ENCODE data around the gene STAT2. TPM values are rescaled to one million over a fixed set of nuclear protein-coding genes. Genes with fewer than 3 reads are reported as not detected.

The STAT2 gene
- total RNA-seq, 1 donor from 2014 or later, result 257 TPM

DNA sequence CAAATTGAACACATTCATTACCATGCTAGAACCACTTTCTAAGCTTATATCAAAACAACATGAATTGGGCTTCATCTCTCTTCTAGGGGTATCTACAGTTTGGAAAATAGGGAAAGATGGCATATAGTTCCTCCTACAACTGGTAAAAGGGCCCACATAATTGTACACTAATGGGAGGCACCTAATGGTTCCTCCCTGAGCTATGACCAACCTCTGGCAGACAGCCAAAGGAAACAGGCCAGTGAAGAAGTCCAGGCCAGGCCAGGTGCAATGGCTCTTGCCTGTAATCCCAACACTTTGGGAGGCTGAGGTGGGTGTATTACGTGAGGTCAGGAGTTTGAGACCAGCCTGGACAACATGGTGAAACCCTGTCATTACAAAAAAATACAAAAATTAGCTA is 26.0 kb upstream of the STAT2 start:
- FAIRE-seq (no peak), DNase-seq (ENCODE audit: low read depth) (no peak)
- H3K9ac ChIP-seq (ENCODE audit: low read length), result no peak overlapping the region
- no peak overlapping the region for H3K27ac ChIP-seq (ENCODE audit: low read depth, low read length)
- no peak overlapping the region for H3K4me2 ChIP-seq (ENCODE audit: low read length)
- H3K9me3 ChIP-seq (ENCODE audit: insufficient read depth, low read depth, low read length), result no peaks in the 10 kb centered on the region
- H3K4me1 ChIP-seq (ENCODE audit: insufficient read depth, low read length), result no peaks in the 10 kb centered on the region
- H4K20me1 ChIP-seq (ENCODE audit: insufficient read depth, low read length), result no peaks in the 10 kb centered on the region
- H3K79me2 ChIP-seq (ENCODE audit: insufficient read depth, low read length), result no peaks in the 10 kb centered on the region
- H3K36me3 Mint-ChIP-seq (ENCODE audit: low read depth, unreplicated experiment), result no peaks in the 10 kb centered on the region
- no peak overlapping the region for H3K27ac Mint-ChIP-seq (ENCODE audit: unreplicated experiment)
- TF ChIP-seq EZH2 (IDR thresholded peaks at IDR 0.05; ENCODE audit: insufficient read depth, low read length) (no peak), CTCF (IDR thresholded peaks at IDR 0.05; ENCODE audit: insufficient read depth, low read depth, low read length) (no peak)
- H3K27me3 Mint-ChIP-seq (ENCODE audit: low read depth, unreplicated experiment), result peaks cover 21% of the 10 kb centered on the region
- peaks cover 1% of the 10 kb centered on the region for H3K4me1 Mint-ChIP-seq (ENCODE audit: low read depth, unreplicated experiment)
- no peaks in the 10 kb centered on the region for H3K36me3 ChIP-seq (ENCODE audit: insufficient read depth, low read length)
- peaks cover 2% of the 10 kb centered on the region for H3K27me3 ChIP-seq (ENCODE audit: insufficient read depth, low read length)
- H3K4me3 ChIP-seq (ENCODE audit: insufficient read depth, low read depth, low read length), result no peak overlapping the region
- no peak overlapping the region for H2AFZ ChIP-seq (ENCODE audit: low read depth, low read length)
- no peak overlapping the region for H3K4me3 Mint-ChIP-seq (ENCODE audit: unreplicated experiment)
- H3K9me3 Mint-ChIP-seq (ENCODE audit: unreplicated experiment), result no peaks in the 10 kb centered on the region

DNA sequence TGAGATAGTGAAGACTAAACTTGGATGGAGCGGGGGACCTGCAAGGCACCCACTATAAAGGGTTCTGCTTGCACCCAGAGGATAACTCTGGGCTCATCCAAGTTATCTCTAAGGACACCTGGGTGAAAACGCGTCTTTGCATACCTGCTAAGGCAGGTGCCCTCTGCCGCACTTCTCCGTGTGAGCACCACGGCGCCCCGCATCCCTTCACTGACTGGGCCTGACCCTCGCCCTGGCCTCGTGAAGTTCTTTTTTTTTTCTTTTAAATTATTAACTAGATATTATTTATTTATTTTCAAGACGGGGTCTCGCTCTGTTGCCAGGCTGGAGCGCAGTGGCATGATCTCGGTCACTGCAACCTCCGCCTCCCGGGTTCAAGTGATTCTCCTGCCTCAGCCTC is 22.7 kb upstream of the STAT2 start:
- peaks cover 17% of the 10 kb centered on the region for H3K27me3 Mint-ChIP-seq (ENCODE audit: low read depth, unreplicated experiment)
- no peak for TF ChIP-seq CTCF (IDR thresholded peaks at IDR 0.05; ENCODE audit: insufficient read depth, low read depth, low read length)
- TF ChIP-seq EZH2 (IDR thresholded peaks at IDR 0.05; ENCODE audit: insufficient read depth, low read length), result no peak
- DNase-seq (ENCODE audit: low read depth) (no peak), FAIRE-seq (no peak)
- H3K4me1 Mint-ChIP-seq (ENCODE audit: low read depth, unreplicated experiment), result peaks cover 1% of the 10 kb centered on the region
- Histone ChIP-seq H3K79me2 (ENCODE audit: insufficient read depth, low read length) (no peaks in the 10 kb centered on the region), H3K27me3 (ENCODE audit: insufficient read depth, low read length) (peaks cover 2% of the 10 kb centered on the region), H3K4me1 (ENCODE audit: insufficient read depth, low read length) (no peaks in the 10 kb centered on the region), H3K27ac (ENCODE audit: low read depth, low read length) (no peak overlapping the region), H3K4me3 (ENCODE audit: insufficient read depth, low read depth, low read length) (no peak overlapping the region), H3K9me3 (ENCODE audit: insufficient read depth, low read depth, low read length) (no peaks in the 10 kb centered on the region), H3K36me3 (ENCODE audit: insufficient read depth, low read length) (no peaks in the 10 kb centered on the region), H2AFZ (ENCODE audit: low read depth, low read length) (no peak overlapping the region), H3K4me2 (ENCODE audit: low read length) (no peak overlapping the region), H4K20me1 (ENCODE audit: insufficient read depth, low read length) (no peaks in the 10 kb centered on the region), H3K9ac (ENCODE audit: low read length) (no peak overlapping the region)
- no peak overlapping the region for H3K4me3 Mint-ChIP-seq (ENCODE audit: unreplicated experiment)
- H3K27ac Mint-ChIP-seq (ENCODE audit: unreplicated experiment), result no peak overlapping the region
- no peaks in the 10 kb centered on the region for H3K36me3 Mint-ChIP-seq (ENCODE audit: low read depth, unreplicated experiment)
- H3K9me3 Mint-ChIP-seq (ENCODE audit: unreplicated experiment), result no peaks in the 10 kb centered on the region

DNA sequence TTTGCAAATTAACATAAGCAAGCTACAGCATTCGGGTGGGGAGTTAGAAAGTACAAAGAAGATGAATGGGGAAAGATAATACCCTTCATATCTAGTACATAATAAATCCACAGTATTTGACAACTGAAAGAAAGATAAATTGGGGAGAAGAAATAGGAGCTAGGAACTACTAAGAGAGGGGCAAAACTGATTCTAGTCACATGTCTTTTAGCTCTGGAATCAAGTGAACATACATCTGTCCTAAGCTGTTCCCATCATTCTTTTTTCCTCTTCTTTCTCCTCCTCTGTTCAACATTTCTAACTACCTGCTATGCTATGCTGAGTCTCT is 18.0 kb upstream of the STAT2 start:
- Histone ChIP-seq H3K4me1 (ENCODE audit: insufficient read depth, low read length) (no peaks in the 10 kb centered on the region), H3K27me3 (ENCODE audit: insufficient read depth, low read length) (peaks cover 2% of the 10 kb centered on the region), H3K9me3 (ENCODE audit: insufficient read depth, low read depth, low read length) (no peaks in the 10 kb centered on the region), H3K27ac (ENCODE audit: low read depth, low read length) (no peak overlapping the region), H3K79me2 (ENCODE audit: insufficient read depth, low read length) (no peaks in the 10 kb centered on the region), H4K20me1 (ENCODE audit: insufficient read depth, low read length) (no peaks in the 10 kb centered on the region), H3K4me3 (ENCODE audit: insufficient read depth, low read depth, low read length) (no peak overlapping the region), H3K36me3 (ENCODE audit: insufficient read depth, low read length) (no peaks in the 10 kb centered on the region), H3K4me2 (ENCODE audit: low read length) (no peak overlapping the region), H2AFZ (ENCODE audit: low read depth, low read length) (no peak overlapping the region), H3K9ac (ENCODE audit: low read length) (no peak overlapping the region)
- Mint-ChIP-seq H3K36me3 (ENCODE audit: low read depth, unreplicated experiment) (no peaks in the 10 kb centered on the region), H3K4me1 (ENCODE audit: low read depth, unreplicated experiment) (no peaks in the 10 kb centered on the region), H3K27me3 (ENCODE audit: low read depth, unreplicated experiment) (peaks cover 5% of the 10 kb centered on the region), H3K27ac (ENCODE audit: unreplicated experiment) (no peak overlapping the region), H3K4me3 (ENCODE audit: unreplicated experiment) (no peak overlapping the region), H3K9me3 (ENCODE audit: unreplicated experiment) (peaks cover 6% of the 10 kb centered on the region)
- DNase-seq (ENCODE audit: low read depth) (no peak), FAIRE-seq (no peak)
- TF ChIP-seq CTCF (IDR thresholded peaks at IDR 0.05; ENCODE audit: insufficient read depth, low read depth, low read length), result no peak
- no peak for TF ChIP-seq EZH2 (IDR thresholded peaks at IDR 0.05; ENCODE audit: insufficient read depth, low read length)

Measured in astrocyte (in vitro differentiated cells and primary cell).